HepG2 (cell line): ENCODE data around the gene ACBD3. TPM values are rescaled to one million over a fixed set of nuclear protein-coding genes. Genes with fewer than 3 reads are reported as not detected.
A peak's percentile ranks its signal among the peaks of the same experiment; 100 is the strongest.

Experiments used
- BCL6 ChIP-seq: IDR thresholded peaks from 2 replicates; pipeline ENCODE4 v1.6.1; 2016; ENCODE audit warnings: missing genetic modification reagents, missing compliant biosample characterization
- CAMTA2 ChIP-seq: sonication (generic); formaldehyde crosslinking; IDR thresholded peaks from 2 replicates; pipeline ENCODE4 v1.4.0; 2020; ENCODE audit warnings: mild to moderate bottlenecking, missing genetic modification reagents, borderline replicate concordance
- HDAC6 ChIP-seq: fragments of 200-600 bp; sonication (generic); IDR thresholded peaks from 2 replicates; pipeline ENCODE4 v1.7.0; 2017; ENCODE audit warnings: mild to moderate bottlenecking, antibody characterized with exemption, low read length, low read depth
- ISL2 ChIP-seq: sonication (generic); formaldehyde crosslinking; IDR thresholded peaks from 2 replicates; pipeline ENCODE4 v1.5.0; 2020; ENCODE audit warnings: missing genetic modification reagents
- RBM22 ChIP-seq: fragments of 200-400 bp; formaldehyde crosslinking; optimal IDR thresholded peaks from 2 replicates; pipeline ENCODE3; 2017; ENCODE audit warnings: mild to moderate bottlenecking, low read length, moderate library complexity
- RFXANK ChIP-seq: IDR thresholded peaks from 2 replicates; pipeline ENCODE4 v1.6.1; 2016
- TARDBP ChIP-seq: sonication (generic); formaldehyde crosslinking; IDR thresholded peaks from 2 replicates; pipeline ENCODE4 v1.8.0; 2022; ENCODE audit warnings: mild to moderate bottlenecking, missing genetic modification reagents
- ZNF468 ChIP-seq: sonication (generic); formaldehyde crosslinking; IDR thresholded peaks from 2 replicates; pipeline ENCODE4 v1.8.0; 2022; ENCODE audit warnings: mild to moderate bottlenecking, moderate library complexity, missing genetic modification reagents
- polyA plus RNA-seq, 8 experiments: library from polyadenylated mRNA; depleted of rRNA in 3 of 8; stranded (reverse) in 7 of 8; unstranded in 1 of 8; fragments of >200 nt; fragmentation: Illumina TruSeq in 4 of 8; extraction: Trizol in 4 of 8; gene quantifications; 2 replicates each; pipeline versions ENCODE4 v1.2.1 to v1.2.3, GENCODE V29; 2011 to 2016; ENCODE audit warnings: low read depth in 4 of 8, missing spikeins in 1 of 8, mixed read lengths in 1 of 8; ENCODE audit not compliant: insufficient read depth in 1 of 8
- total RNA-seq, 5 experiments: library from RNA; depleted of rRNA; stranded (reverse); fragments of >200 nt; fragmentation: Illumina TruSeq; extraction: Trizol; gene quantifications; 2 replicates each; pipeline ENCODE4 v1.2.3, GENCODE V29; 2016; ENCODE audit warnings: low read depth in 1 of 5
- TF ChIP-seq, protein P1 (sequence below): sonication (generic); formaldehyde crosslinking; IDR thresholded peaks from 2 replicates; pipeline ENCODE4 v1.4.0; 2020; ENCODE audit warnings: mild to moderate bottlenecking, missing genetic modification reagents, borderline replicate concordance
- TF ChIP-seq, protein P2 (sequence below): IDR thresholded peaks from 2 replicates; pipeline ENCODE4 v1.6.1; 2016; ENCODE audit warnings: missing compliant biosample characterization, missing genetic modification reagents, borderline replicate concordance
- TF ChIP-seq, protein P3 (sequence below): sonication (generic); formaldehyde crosslinking; IDR thresholded peaks from 2 replicates; pipeline ENCODE4 v1.4.0; 2020; ENCODE audit warnings: missing genetic modification reagents
- TF ChIP-seq, protein P4 (sequence below): sonication (generic); formaldehyde crosslinking; IDR thresholded peaks from 2 replicates; pipeline ENCODE4 v1.4.0; 2020; ENCODE audit warnings: mild to moderate bottlenecking, missing genetic modification reagents
- TF ChIP-seq, protein P5 (sequence below): IDR thresholded peaks from 2 replicates; pipeline ENCODE4 v1.6.1; 2016; ENCODE audit warnings: mild to moderate bottlenecking, missing biosample characterization, missing genetic modification reagents
- TF ChIP-seq, protein P6 (sequence below): sonication (generic); formaldehyde crosslinking; IDR thresholded peaks from 2 replicates; pipeline ENCODE4 v1.5.0; 2020; ENCODE audit warnings: mild to moderate bottlenecking, missing genetic modification reagents, borderline replicate concordance

The ACBD3 gene
- total and polyA plus RNA-seq, 2 of the 13 experiments (the other 11 are each of a cell fraction or from before 2014, with no cell fraction given) = 24.3 to 39.3 TPM

DNA sequence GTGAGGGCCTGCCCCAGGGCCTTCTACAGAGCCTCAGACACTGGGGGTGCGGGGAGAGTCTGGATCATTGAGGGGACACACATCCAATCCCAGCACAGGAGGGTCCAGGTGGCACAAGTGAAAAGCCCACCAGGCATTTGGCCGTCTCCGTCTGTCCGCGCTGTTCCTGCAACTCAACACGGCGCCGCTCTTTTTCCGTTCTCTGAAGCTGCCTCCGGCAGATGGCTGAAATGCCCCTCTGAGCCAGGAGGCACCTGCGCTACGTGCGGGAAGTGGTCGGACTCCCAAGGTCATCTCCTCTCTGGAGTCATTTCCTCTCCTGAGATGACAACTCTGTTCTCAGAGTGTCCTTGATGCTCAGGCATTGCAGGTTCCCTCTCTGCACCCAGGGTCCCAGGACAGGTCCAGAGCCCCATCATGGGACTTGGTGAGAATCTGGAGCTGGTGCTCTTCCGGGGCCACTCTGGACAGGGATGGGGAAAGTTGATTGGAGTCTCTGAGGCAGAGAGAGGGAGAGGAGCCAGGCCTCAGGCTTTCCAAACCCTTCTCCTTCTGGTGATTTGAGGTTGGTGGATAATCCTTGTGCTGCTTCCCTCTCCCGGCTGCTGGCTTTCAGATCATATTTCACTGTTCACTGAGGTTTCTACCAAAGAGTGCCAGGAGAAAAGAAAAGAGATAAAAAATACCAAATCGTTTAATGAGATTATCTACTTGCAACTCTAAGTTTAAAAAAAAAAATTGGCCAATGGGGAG, 22.9 kb upstream of the ACBD3 start (continued):
- TF ChIP-seq, protein P1, sequence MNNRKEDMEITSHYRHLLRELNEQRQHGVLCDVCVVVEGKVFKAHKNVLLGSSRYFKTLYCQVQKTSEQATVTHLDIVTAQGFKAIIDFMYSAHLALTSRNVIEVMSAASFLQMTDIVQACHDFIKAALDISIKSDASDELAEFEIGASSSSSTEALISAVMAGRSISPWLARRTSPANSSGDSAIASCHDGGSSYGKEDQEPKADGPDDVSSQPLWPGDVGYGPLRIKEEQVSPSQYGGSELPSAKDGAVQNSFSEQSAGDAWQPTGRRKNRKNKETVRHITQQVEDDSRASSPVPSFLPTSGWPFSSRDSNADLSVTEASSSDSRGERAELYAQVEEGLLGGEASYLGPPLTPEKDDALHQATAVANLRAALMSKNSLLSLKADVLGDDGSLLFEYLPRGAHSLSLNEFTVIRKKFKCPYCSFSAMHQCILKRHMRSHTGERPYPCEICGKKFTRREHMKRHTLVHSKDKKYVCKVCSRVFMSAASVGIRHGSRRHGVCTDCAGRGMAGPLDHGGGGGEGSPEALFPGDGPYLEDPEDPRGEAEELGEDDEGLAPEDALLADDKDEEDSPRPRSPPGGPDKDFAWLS = no peak
- TF ChIP-seq RFXANK (CRISPR knock-in tag) = no peak
- TF ChIP-seq, protein P2, sequence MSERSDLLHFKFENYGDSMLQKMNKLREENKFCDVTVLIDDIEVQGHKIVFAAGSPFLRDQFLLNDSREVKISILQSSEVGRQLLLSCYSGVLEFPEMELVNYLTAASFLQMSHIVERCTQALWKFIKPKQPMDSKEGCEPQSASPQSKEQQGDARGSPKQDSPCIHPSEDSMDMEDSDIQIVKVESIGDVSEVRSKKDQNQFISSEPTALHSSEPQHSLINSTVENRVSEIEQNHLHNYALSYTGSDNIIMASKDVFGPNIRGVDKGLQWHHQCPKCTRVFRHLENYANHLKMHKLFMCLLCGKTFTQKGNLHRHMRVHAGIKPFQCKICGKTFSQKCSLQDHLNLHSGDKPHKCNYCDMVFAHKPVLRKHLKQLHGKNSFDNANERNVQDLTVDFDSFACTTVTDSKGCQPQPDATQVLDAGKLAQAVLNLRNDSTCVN = peak; percentile 40; the same call in 1 of the 2 replicates
- TF ChIP-seq TARDBP = no peak
- TF ChIP-seq CAMTA2 (CRISPR knock-in tag) = no peak
- TF ChIP-seq HDAC6 = no peak
- TF ChIP-seq, protein P3, sequence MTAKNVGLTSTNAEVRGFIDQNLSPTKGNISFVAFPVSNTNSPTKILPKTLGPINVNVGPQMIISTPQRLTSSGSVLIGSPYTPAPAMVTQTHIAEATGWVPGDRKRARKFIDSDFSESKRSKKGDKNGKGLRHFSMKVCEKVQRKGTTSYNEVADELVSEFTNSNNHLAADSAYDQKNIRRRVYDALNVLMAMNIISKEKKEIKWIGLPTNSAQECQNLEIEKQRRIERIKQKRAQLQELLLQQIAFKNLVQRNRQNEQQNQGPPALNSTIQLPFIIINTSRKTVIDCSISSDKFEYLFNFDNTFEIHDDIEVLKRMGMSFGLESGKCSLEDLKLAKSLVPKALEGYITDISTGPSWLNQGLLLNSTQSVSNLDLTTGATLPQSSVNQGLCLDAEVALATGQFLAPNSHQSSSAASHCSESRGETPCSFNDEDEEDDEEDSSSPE = no peak
- no peak for TF ChIP-seq BCL6
- TF ChIP-seq, protein P4, sequence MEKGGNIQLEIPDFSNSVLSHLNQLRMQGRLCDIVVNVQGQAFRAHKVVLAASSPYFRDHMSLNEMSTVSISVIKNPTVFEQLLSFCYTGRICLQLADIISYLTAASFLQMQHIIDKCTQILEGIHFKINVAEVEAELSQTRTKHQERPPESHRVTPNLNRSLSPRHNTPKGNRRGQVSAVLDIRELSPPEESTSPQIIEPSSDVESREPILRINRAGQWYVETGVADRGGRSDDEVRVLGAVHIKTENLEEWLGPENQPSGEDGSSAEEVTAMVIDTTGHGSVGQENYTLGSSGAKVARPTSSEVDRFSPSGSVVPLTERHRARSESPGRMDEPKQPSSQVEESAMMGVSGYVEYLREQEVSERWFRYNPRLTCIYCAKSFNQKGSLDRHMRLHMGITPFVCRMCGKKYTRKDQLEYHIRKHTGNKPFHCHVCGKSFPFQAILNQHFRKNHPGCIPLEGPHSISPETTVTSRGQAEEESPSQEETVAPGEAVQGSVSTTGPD (CRISPR knock-in tag) = no peak
- TF ChIP-seq, protein P5, sequence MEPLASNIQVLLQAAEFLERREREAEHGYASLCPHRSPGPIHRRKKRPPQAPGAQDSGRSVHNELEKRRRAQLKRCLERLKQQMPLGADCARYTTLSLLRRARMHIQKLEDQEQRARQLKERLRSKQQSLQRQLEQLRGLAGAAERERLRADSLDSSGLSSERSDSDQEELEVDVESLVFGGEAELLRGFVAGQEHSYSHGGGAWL = no peak
- TF ChIP-seq RBM22 = no peak
- no peak for TF ChIP-seq ZNF468 (CRISPR knock-in tag)
- TF ChIP-seq ISL2 = no peak
- TF ChIP-seq, protein P6, sequence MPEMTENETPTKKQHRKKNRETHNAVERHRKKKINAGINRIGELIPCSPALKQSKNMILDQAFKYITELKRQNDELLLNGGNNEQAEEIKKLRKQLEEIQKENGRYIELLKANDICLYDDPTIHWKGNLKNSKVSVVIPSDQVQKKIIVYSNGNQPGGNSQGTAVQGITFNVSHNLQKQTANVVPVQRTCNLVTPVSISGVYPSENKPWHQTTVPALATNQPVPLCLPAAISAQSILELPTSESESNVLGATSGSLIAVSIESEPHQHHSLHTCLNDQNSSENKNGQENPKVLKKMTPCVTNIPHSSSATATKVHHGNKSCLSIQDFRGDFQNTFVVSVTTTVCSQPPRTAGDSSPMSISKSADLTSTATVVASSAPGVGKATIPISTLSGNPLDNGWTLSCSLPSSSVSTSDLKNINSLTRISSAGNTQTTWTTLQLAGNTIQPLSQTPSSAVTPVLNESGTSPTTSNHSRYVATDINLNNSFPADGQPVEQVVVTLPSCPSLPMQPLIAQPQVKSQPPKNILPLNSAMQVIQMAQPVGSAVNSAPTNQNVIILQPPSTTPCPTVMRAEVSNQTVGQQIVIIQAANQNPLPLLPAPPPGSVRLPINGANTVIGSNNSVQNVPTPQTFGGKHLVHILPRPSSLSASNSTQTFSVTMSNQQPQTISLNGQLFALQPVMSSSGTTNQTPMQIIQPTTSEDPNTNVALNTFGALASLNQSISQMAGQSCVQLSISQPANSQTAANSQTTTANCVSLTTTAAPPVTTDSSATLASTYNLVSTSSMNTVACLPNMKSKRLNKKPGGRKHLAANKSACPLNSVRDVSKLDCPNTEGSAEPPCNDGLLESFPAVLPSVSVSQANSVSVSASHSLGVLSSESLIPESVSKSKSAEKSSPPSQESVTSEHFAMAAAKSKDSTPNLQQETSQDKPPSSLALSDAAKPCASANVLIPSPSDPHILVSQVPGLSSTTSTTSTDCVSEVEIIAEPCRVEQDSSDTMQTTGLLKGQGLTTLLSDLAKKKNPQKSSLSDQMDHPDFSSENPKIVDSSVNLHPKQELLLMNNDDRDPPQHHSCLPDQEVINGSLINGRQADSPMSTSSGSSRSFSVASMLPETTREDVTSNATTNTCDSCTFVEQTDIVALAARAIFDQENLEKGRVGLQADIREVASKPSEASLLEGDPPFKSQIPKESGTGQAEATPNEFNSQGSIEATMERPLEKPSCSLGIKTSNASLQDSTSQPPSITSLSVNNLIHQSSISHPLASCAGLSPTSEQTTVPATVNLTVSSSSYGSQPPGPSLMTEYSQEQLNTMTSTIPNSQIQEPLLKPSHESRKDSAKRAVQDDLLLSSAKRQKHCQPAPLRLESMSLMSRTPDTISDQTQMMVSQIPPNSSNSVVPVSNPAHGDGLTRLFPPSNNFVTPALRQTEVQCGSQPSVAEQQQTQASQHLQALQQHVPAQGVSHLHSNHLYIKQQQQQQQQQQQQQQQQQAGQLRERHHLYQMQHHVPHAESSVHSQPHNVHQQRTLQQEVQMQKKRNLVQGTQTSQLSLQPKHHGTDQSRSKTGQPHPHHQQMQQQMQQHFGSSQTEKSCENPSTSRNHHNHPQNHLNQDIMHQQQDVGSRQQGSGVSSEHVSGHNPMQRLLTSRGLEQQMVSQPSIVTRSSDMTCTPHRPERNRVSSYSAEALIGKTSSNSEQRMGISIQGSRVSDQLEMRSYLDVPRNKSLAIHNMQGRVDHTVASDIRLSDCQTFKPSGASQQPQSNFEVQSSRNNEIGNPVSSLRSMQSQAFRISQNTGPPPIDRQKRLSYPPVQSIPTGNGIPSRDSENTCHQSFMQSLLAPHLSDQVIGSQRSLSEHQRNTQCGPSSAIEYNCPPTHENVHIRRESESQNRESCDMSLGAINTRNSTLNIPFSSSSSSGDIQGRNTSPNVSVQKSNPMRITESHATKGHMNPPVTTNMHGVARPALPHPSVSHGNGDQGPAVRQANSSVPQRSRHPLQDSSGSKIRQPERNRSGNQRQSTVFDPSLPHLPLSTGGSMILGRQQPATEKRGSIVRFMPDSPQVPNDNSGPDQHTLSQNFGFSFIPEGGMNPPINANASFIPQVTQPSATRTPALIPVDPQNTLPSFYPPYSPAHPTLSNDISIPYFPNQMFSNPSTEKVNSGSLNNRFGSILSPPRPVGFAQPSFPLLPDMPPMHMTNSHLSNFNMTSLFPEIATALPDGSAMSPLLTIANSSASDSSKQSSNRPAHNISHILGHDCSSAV (CRISPR knock-in tag) = no peak
